Stimulated activated naive CD8-positive, alpha-beta T cell treated with anti-CD3 and anti-CD28 coated beads, Interleukin-15, Interleukin-2, amounts not matched to agents 100 U/mL and 50 U/mL, for 24 hours (primary cell): ENCODE results near the gene SIMC1.

Experiments
- ATAC-seq: fragments of 150-1000 bp; cut with Tn5 transposase; one replicate; pipeline ENCODE4 v1.10.0; 2021
- DNase-seq: peaks from one replicate; pipeline ENCODE4 v3.0.0; 2021

SIMC1 gene

GRCh38 chr5:176388003-176388443, 149.8 kb downstream of the SIMC1 start:
- no peak for ATAC-seq
- DNase-seq: no peak

GRCh38 chr5:176388444-176389134, 150.4 kb downstream of the SIMC1 start, which contains the start of the genes HIGD2A and NOP16:
HIGD2A (plus strand) TSS chr5:176388751; CDS start chr5:176388820, 69 bp downstream.
NOP16 (minus strand) TSS chr5:176388598; CDS start chr5:176388539, 59 bp downstream.
- DNase-seq: peak; percentile 99

GRCh38 chr5:176389135-176390123, 151.2 kb downstream of the SIMC1 start:
- ATAC-seq: peak; percentile 30
- no peak for DNase-seq

More at GRCh38 chr5:176388444-176389134, 150.4 kb downstream of the SIMC1 start, which contains the start of the genes HIGD2A and NOP16:
- ATAC-seq: peak; percentile 95

GRCh38 chr5:176391479-176391878, 153.3 kb downstream of the SIMC1 start:
- ATAC-seq (no peak), DNase-seq (no peak)

- ATAC-seq: no peak
- no peak for DNase-seq
These were observed 153.8 kb downstream of the SIMC1 start for GRCh38 chr5:176391999-176392398.

- ATAC-seq (no peak), DNase-seq (no peak)
These were observed 154.3 kb downstream of the SIMC1 start for GRCh38 chr5:176392526-176392925.

- DNase-seq (no peak), ATAC-seq (no peak)
These were observed 155.9 kb downstream of the SIMC1 start for GRCh38 chr5:176394096-176394495.

GRCh38 chr5:176394881-176395675, 156.9 kb downstream of the SIMC1 start:
- ATAC-seq: no peak
- DNase-seq: no peak
